Coronary artery (tissue), 2 donors: ENCODE data around the gene NGLY1.

Experiments
- DNase-seq: peaks from one replicate; pipeline ENCODE4 v3.0.0-alpha.2; 2017; ENCODE audit warnings: low spot score
- H3K27ac ChIP-seq, 2 donors: fragments of 200-600 bp; sonication (generic); one replicate each; pipeline ENCODE4 v1.5.1; 2016 to 2019
- H3K4me3 ChIP-seq: fragments of 200-600 bp; sonication (generic); 2 replicates; pipeline ENCODE4 v1.5.1; 2016; ENCODE audit warnings: mild to moderate bottlenecking, moderate library complexity
- CTCF ChIP-seq: fragments of 200-600 bp; sonication (generic); IDR thresholded peaks from one replicate; pipeline ENCODE4 v1.5.1; 2019; ENCODE audit warnings: antibody characterized with exemption

NGLY1 gene

GRCh38 chr3:25783661-25784512 is 644 bp upstream of the NGLY1 start:
- DNase-seq: peak; percentile 84
- no peak for TF ChIP-seq CTCF
- peak overlapping the region; percentile 90 for H3K4me3 ChIP-seq
- peak overlapping the region; percentile 90 to 93 for H3K27ac ChIP-seq

GRCh38 chr3:25782636-25782937 is 656 bp downstream of the NGLY1 start:
- TF ChIP-seq CTCF: no peak
- H3K27ac ChIP-seq: peak overlapping the region; percentile 90 to 93
- no peak for DNase-seq
- H3K4me3 ChIP-seq: peak overlapping the region; percentile 90

GRCh38 chr3:25781758-25782594 is 1.3 kb downstream of the NGLY1 start:
- Histone ChIP-seq H3K27ac (no peak overlapping the region), H3K4me3 (peak overlapping the region; percentile 90)
- DNase-seq: no peak
- TF ChIP-seq CTCF: no peak

- no peak overlapping the region for H3K4me3 ChIP-seq
- no peak overlapping the region for H3K27ac ChIP-seq
- DNase-seq: no peak
- no peak for TF ChIP-seq CTCF
Measured at GRCh38 chr3:25781145-25781757, 2.0 kb downstream of the NGLY1 start.

GRCh38 chr3:25780618-25781017 is 2.6 kb downstream of the NGLY1 start:
- no peak for DNase-seq
- H3K27ac ChIP-seq: no peak overlapping the region
- no peak for TF ChIP-seq CTCF
- no peak overlapping the region for H3K4me3 ChIP-seq

GRCh38 chr3:25775936-25776335 is 7.3 kb downstream of the NGLY1 start:
- no peak for DNase-seq
- H3K4me3 ChIP-seq: no peak overlapping the region
- H3K27ac ChIP-seq: no peak overlapping the region
- no peak for TF ChIP-seq CTCF
